AG09319 (cell line): ENCODE data around the gene PFKFB1.

Source experiments
- DNase-seq: peaks from one replicate; pipeline ENCODE4 v3.0.0-alpha.2; 2010; ENCODE audit warnings: low read depth; ENCODE audit errors: extremely low read depth
- CTCF ChIP-seq: IDR thresholded peaks from 2 replicates; pipeline ENCODE4 v1.5.1; 2011; ENCODE audit warnings: low read depth, mild to moderate bottlenecking, inconsistent platforms, low read length, moderate library complexity

PFKFB1 gene

DNA sequence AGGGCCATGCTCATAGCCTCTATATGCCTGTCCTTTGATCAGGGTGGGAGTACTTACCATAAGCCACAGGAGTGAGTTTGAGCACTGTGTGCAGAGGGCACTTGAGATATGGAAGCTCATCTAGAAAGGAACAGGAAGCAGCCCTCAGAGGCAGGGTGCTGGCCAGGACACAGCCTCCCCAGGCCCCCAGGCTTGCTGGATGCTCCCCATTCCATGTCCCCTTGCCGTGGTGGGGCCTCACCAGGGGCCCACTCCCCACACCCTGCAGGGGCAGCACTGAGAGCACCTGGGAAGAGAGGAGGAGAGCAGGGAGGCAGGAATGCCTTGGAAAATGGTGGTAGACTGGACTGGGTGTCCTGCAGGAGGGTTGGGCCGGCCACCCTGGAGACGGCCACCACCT is 59.1 kb downstream of the PFKFB1 start:
- DNase-seq: no peak
- TF ChIP-seq CTCF: no peak

GRCh38 chrX:54934058-54934457 is 59.9 kb downstream of the PFKFB1 start:
- DNase-seq: no peak
- no peak for TF ChIP-seq CTCF

GRCh38 chrX:54933150-54933826 is 60.7 kb downstream of the PFKFB1 start:
- no peak for DNase-seq
- no peak for TF ChIP-seq CTCF

DNA sequence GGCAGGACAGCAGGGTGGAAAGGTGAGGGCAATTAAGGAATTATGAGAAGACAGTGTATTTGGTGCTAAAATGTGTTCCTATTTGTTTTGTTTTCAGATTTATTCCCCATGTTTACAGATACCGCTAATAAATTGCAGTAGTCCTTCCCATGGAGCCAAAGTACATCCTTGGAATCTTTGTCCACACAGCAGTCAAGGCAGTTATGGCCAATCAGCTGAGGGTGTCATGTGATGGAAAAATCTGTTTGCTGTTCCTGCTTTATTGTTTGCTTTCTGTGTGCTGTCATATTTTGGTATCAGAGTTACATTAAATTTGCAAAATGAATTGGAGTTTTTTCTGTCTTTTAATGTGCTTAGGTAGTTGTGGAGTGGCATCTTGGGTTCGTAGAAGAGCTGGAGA is 62.9 kb downstream of the PFKFB1 start:
- no peak for TF ChIP-seq CTCF

DNA sequence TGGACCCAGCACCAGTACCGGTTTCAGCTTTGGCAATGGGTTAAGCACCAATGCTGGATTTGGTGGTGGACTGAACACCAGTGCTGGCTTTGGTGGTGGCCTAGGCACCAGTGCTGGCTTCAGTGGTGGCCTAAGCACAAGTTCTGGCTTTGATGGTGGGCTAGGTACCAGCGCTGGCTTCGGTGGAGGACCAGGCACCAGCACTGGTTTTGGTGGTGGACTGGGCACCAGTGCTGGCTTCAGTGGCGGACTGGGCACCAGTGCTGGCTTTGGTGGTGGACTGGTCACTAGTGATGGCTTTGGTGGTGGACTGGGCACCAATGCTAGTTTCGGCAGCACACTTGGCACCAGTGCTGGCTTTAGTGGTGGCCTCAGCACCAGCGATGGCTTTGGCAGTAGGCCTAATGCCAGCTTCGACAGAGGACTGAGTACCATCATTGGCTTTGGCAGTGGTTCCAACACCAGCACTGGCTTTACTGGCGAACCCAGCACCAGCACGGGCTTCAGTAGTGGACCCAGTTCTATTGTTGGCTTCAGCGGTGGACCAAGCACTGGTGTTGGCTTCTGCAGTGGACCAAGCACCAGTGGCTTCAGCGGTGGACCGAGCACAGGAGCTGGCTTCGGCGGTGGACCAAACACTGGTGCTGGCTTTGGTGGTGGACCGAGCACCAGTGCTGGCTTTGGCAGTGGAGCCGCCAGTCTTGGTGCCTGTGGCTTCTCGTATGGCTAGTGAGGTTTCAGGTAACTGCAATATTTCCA is 63.5 kb downstream of the PFKFB1 start:
- no peak for DNase-seq
- TF ChIP-seq CTCF: no peak

More for the DNA sequence above, 62.9 kb downstream of the PFKFB1 start:
- no peak for DNase-seq

DNA sequence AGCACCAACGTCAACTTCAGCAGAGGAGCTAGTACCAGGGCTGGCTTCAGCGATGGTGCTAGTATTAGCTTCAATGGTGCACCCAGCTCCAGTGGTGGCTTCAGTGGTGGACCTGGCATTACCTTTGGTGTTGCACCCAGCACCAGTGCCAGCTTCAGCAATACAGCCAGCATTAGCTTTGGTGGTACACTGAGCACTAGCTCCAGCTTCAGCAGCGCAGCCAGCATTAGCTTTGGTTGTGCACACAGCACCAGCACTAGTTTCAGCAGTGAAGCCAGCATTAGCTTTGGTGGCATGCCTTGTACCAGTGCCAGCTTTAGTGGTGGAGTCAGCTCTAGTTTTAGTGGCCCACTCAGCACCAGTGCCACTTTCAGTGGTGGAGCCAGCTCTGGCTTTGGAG is 65.1 kb downstream of the PFKFB1 start:
- no peak for TF ChIP-seq CTCF
- DNase-seq: no peak

GRCh38 chrX:54926978-54927377 is 67.0 kb downstream of the PFKFB1 start:
- DNase-seq: no peak
- TF ChIP-seq CTCF: no peak
